Measurements from ENCODE around the gene GRK6. TPM values are rescaled to one million over a fixed set of nuclear protein-coding genes. Genes with fewer than 3 reads are reported as not detected.
"Not testable (repeated sequence)": the region's sequence is repeated elsewhere in the genome, so short reads cannot be mapped to it uniquely, and the experiment has no call there.

Gene GRK6
- total RNA-seq, 1 experiment from 2014 or later = 75.2 TPM

DNA sequence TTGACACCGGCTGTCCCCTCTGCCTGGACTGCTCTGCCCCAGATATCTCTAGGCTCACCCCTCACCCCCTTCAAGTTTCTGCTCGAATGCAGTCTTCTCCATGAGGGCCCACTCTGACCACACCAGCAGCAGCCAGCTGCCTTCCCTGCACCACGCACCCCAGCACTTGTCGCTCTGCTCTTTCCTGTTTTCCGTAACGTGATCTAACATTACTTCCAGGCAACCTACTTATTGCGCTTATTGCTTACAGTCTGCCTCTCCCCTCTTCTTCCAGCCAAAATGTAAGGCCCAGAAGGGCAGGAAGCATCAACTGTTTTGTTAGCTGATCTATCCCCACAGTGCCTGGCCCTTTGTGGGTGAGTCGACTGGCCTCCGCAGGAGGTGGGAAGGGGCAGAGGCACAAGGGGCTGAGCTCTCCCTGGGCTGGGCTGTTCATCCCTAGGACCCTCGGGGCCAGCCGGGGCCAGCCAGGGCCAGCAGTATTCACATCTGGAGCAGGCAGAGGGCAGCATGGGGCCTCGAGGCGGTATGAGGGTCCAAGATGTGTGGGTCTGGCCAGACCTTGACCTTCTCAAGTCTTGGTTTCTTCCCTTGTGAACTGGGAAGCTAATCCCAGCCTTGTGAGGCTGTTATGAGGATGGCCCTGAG, 58.5 kb downstream of the GRK6 start:
- whole genome bisulfite sequencing (ENCODE audit: extremely low coverage, insufficient read length, low lambda C conversion rate) = no CpG with 5 or more reads among the region's 13 CpGs

GRCh38 chr5:177485753-177486152, 59.3 kb downstream of the GRK6 start:
- not testable (repeated sequence) for DNase-seq; H3K79me2 ChIP-seq (ENCODE audit: insufficient read depth, low read length); H2BK120ac ChIP-seq (ENCODE audit: low read depth, low read length, poor library complexity, severe bottlenecking); H4K5ac ChIP-seq (ENCODE audit: insufficient read length, low read depth, low read length); H4K91ac ChIP-seq (ENCODE audit: insufficient read length, low read depth, low read length); H3K4me1 Mint-ChIP-seq; H2AK5ac ChIP-seq (ENCODE audit: insufficient read length, low read length); H2AFZ ChIP-seq (ENCODE audit: low read length); H4K20me1 ChIP-seq (ENCODE audit: control insufficient read depth, insufficient read depth, insufficient read length); H3K4ac ChIP-seq (ENCODE audit: low read depth, low read length); H3K4me3 Mint-ChIP-seq; H3K27me3 Mint-ChIP-seq (ENCODE audit: low read depth); H3K27ac ChIP-seq (ENCODE audit: insufficient read length, low read depth, low read length); H3K27ac Mint-ChIP-seq; H3K4me1 ChIP-seq (ENCODE audit: insufficient read depth, low read length); H3K23ac ChIP-seq (ENCODE audit: insufficient read length, low read depth, low read length); H3K79me1 ChIP-seq (ENCODE audit: insufficient read depth, low read depth, low read length, poor library complexity, severe bottlenecking); H3K14ac ChIP-seq (ENCODE audit: insufficient read depth, low read length); H3K18ac ChIP-seq (ENCODE audit: insufficient read length, low read depth, low read length); H3T11ph ChIP-seq (ENCODE audit: low read length); H3K56ac ChIP-seq (ENCODE audit: insufficient read length, low read depth, low read length); H3K4me2 ChIP-seq (ENCODE audit: insufficient read depth, insufficient read length, low read length); H2BK12ac ChIP-seq (ENCODE audit: insufficient read length, low read depth, low read length); H3K9me3 Mint-ChIP-seq; H2BK5ac ChIP-seq (ENCODE audit: insufficient read length, low read length); H3K9ac ChIP-seq (ENCODE audit: extremely low read depth, insufficient read length, low read length); H2BK15ac ChIP-seq (ENCODE audit: low read depth, low read length); H2BK20ac ChIP-seq (ENCODE audit: low read depth, low read length, poor library complexity, severe bottlenecking); H3K27me3 ChIP-seq (ENCODE audit: insufficient read depth, low read length); H4K8ac ChIP-seq (replicated peaks; ENCODE audit: insufficient read length, low read depth, low read length); H3K23me2 ChIP-seq (ENCODE audit: insufficient read length, low read depth, low read length, poor library complexity, severe bottlenecking); H3K9me3 ChIP-seq (ENCODE audit: control insufficient read depth, low read depth, low read length)
- H3K36me3 Mint-ChIP-seq (ENCODE audit: insufficient read depth in 1 of 3, low read depth in 3 of 3) = peaks cover 40 to 84% (median 82%) of the 10 kb centered on the region in 3 experiments
- WGBS (ENCODE audit: extremely low coverage, insufficient read length, low lambda C conversion rate) = no CpG with 5 or more reads among the region's 3 CpGs

More for the DNA sequence above, 58.5 kb downstream of the GRK6 start:
- no peak overlapping the region for H2AFZ ChIP-seq (ENCODE audit: low read length)
- DNase-seq = no peak
- peak overlapping the region; percentile 1 for H4K8ac ChIP-seq (replicated peaks; ENCODE audit: insufficient read length, low read depth, low read length)
- Mint-ChIP-seq H3K36me3 (ENCODE audit: insufficient read depth in 1 of 3, low read depth in 3 of 3) (peaks cover 34 to 78% (median 74%) of the 10 kb centered on the region in 3 experiments), H3K27ac (peak overlapping the region in 2 of 3 experiments; percentile 76 to 83; a peak in 5 of 7 replicates), H3K9me3 (no peaks in the 10 kb centered on the region), H3K27me3 (ENCODE audit: low read depth) (no peaks in the 10 kb centered on the region; the same call in none of the 2 replicates), H3K4me1 (0 out of 4 replicates have a peak, but pooled peaks cover 0 to 2% of the 10 kb centered on the region in 2 experiments), H3K4me3 (no peak overlapping the region; a peak in 1 of 5 replicates)
- H3K4me2 ChIP-seq (ENCODE audit: insufficient read depth, insufficient read length, low read length) = no peak overlapping the region
- H4K5ac ChIP-seq (ENCODE audit: insufficient read length, low read depth, low read length) = no peak overlapping the region
- no peak overlapping the region for H3T11ph ChIP-seq (ENCODE audit: low read length)
- H2BK5ac ChIP-seq (ENCODE audit: insufficient read length, low read length) = no peak overlapping the region
- H4K20me1 ChIP-seq (ENCODE audit: control insufficient read depth, insufficient read depth, insufficient read length) = no peaks in the 10 kb centered on the region
- H2BK120ac ChIP-seq (ENCODE audit: low read depth, low read length, poor library complexity, severe bottlenecking) = no peak overlapping the region
- H3K79me1 ChIP-seq (ENCODE audit: insufficient read depth, low read depth, low read length, poor library complexity, severe bottlenecking) = no peaks in the 10 kb centered on the region
- no peak overlapping the region for H2BK12ac ChIP-seq (ENCODE audit: insufficient read length, low read depth, low read length)
- no peaks in the 10 kb centered on the region for H3K27me3 ChIP-seq (ENCODE audit: insufficient read depth, low read length)
- no peaks in the 10 kb centered on the region for H3K4me1 ChIP-seq (ENCODE audit: insufficient read depth, low read length)
- H3K27ac ChIP-seq (ENCODE audit: insufficient read length, low read depth, low read length) = no peak overlapping the region
- H3K23ac ChIP-seq (ENCODE audit: insufficient read length, low read depth, low read length) = no peak overlapping the region
- H3K18ac ChIP-seq (ENCODE audit: insufficient read length, low read depth, low read length) = no peak overlapping the region
- no peak overlapping the region for H3K56ac ChIP-seq (ENCODE audit: insufficient read length, low read depth, low read length)
- H3K14ac ChIP-seq (ENCODE audit: insufficient read depth, low read length) = no peak overlapping the region
- H2AK5ac ChIP-seq (ENCODE audit: insufficient read length, low read length) = no peak overlapping the region
- TF ChIP-seq, protein P1, sequence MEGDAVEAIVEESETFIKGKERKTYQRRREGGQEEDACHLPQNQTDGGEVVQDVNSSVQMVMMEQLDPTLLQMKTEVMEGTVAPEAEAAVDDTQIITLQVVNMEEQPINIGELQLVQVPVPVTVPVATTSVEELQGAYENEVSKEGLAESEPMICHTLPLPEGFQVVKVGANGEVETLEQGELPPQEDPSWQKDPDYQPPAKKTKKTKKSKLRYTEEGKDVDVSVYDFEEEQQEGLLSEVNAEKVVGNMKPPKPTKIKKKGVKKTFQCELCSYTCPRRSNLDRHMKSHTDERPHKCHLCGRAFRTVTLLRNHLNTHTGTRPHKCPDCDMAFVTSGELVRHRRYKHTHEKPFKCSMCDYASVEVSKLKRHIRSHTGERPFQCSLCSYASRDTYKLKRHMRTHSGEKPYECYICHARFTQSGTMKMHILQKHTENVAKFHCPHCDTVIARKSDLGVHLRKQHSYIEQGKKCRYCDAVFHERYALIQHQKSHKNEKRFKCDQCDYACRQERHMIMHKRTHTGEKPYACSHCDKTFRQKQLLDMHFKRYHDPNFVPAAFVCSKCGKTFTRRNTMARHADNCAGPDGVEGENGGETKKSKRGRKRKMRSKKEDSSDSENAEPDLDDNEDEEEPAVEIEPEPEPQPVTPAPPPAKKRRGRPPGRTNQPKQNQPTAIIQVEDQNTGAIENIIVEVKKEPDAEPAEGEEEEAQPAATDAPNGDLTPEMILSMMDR (conservative IDR thresholded peaks at IDR 0.05) = no peak
- H2BK15ac ChIP-seq (ENCODE audit: low read depth, low read length) = no peak overlapping the region
- H4K91ac ChIP-seq (ENCODE audit: insufficient read length, low read depth, low read length) = no peak overlapping the region
- H3K79me2 ChIP-seq (ENCODE audit: insufficient read depth, low read length) = no peaks in the 10 kb centered on the region
- no peaks in the 10 kb centered on the region for H3K9me3 ChIP-seq (ENCODE audit: control insufficient read depth, low read depth, low read length)
- H3K23me2 ChIP-seq (ENCODE audit: insufficient read length, low read depth, low read length, poor library complexity, severe bottlenecking) = no peaks in the 10 kb centered on the region
- H3K9ac ChIP-seq (ENCODE audit: extremely low read depth, insufficient read length, low read length) = no peak overlapping the region
- no peak overlapping the region for H3K4ac ChIP-seq (ENCODE audit: low read depth, low read length)
- no peak overlapping the region for H2BK20ac ChIP-seq (ENCODE audit: low read depth, low read length, poor library complexity, severe bottlenecking)
